HepG2 (cell line): ENCODE measurements around the gene TMED6. TPM values are rescaled to one million over a fixed set of nuclear protein-coding genes. Genes with fewer than 3 reads are reported as not detected.

Source experiments
- HMG20B ChIP-seq: conservative IDR thresholded peaks from 2 replicates; pipeline ENCODE4 v1.6.1; 2016; ENCODE audit warnings: missing genetic modification reagents, missing compliant biosample characterization
- HOXA3 ChIP-seq: sonication (generic); formaldehyde crosslinking; IDR thresholded peaks from 2 replicates; pipeline ENCODE4 v1.5.0; 2020; ENCODE audit warnings: missing genetic modification reagents
- NFRKB ChIP-seq: fragments of 450-650 bp; IDR thresholded peaks from 2 replicates; pipeline ENCODE4 v1.6.1; 2017
- RARA ChIP-seq: IDR thresholded peaks from 2 replicates; pipeline ENCODE4 v1.6.1; 2016; ENCODE audit warnings: missing genetic modification reagents, missing compliant biosample characterization
- RFX1 ChIP-seq: fragments of 450-650 bp; IDR thresholded peaks from 2 replicates; pipeline ENCODE4 v1.6.1; 2017
- SALL1 ChIP-seq: sonication (generic); formaldehyde crosslinking; IDR thresholded peaks from 2 replicates; pipeline ENCODE4 v1.8.0; 2022; ENCODE audit warnings: mild to moderate bottlenecking, missing genetic modification reagents
- SMARCC2 ChIP-seq: fragments of 450-650 bp; IDR thresholded peaks from 2 replicates; pipeline ENCODE4 v1.6.1; 2017; ENCODE audit warnings: antibody characterized with exemption, mild to moderate bottlenecking
- SNAI1 ChIP-seq: sonication (generic); formaldehyde crosslinking; IDR thresholded peaks from 2 replicates; pipeline ENCODE4 v1.5.0; 2020; ENCODE audit warnings: mild to moderate bottlenecking, missing genetic modification reagents, borderline replicate concordance
- TEAD3 ChIP-seq: optimal IDR thresholded peaks from 2 replicates; pipeline ENCODE3; 2016; ENCODE audit warnings: borderline replicate concordance
- ZBTB4 ChIP-seq: sonication (generic); formaldehyde crosslinking; IDR thresholded peaks from 2 replicates; pipeline ENCODE4 v1.4.0; 2020; ENCODE audit warnings: missing genetic modification reagents, mild to moderate bottlenecking, borderline replicate concordance
- ZNF33A ChIP-seq: sonication (generic); formaldehyde crosslinking; IDR thresholded peaks from 2 replicates; pipeline ENCODE4 v1.5.1; 2020; ENCODE audit warnings: missing genetic modification reagents, mild to moderate bottlenecking, moderate library complexity, borderline replicate concordance
- ZNF343 ChIP-seq: sonication (generic); formaldehyde crosslinking; IDR thresholded peaks from 2 replicates; pipeline ENCODE4 v1.4.0; 2020; ENCODE audit warnings: mild to moderate bottlenecking, missing genetic modification reagents
- ZNF468 ChIP-seq: sonication (generic); formaldehyde crosslinking; IDR thresholded peaks from 2 replicates; pipeline ENCODE4 v1.8.0; 2022; ENCODE audit warnings: mild to moderate bottlenecking, moderate library complexity, missing genetic modification reagents
- polyA plus RNA-seq, 8 experiments: library from polyadenylated mRNA; depleted of rRNA in 3 of 8; stranded (reverse) in 7 of 8; unstranded in 1 of 8; fragments of >200 nt; fragmentation: Illumina TruSeq in 4 of 8; extraction: Trizol in 4 of 8; gene quantifications; 2 replicates each; pipeline versions ENCODE4 v1.2.1 to v1.2.3, GENCODE V29; 2011 to 2016; ENCODE audit warnings: low read depth in 4 of 8, missing spikeins in 1 of 8, mixed read lengths in 1 of 8; ENCODE audit not compliant: insufficient read depth in 1 of 8
- total RNA-seq, 5 experiments: library from RNA; depleted of rRNA; stranded (reverse); fragments of >200 nt; fragmentation: Illumina TruSeq; extraction: Trizol; gene quantifications; 2 replicates each; pipeline ENCODE4 v1.2.3, GENCODE V29; 2016; ENCODE audit warnings: low read depth in 1 of 5
- TF ChIP-seq, protein P1 (sequence below): IDR thresholded peaks from 2 replicates; pipeline ENCODE4 v1.6.1; 2016; ENCODE audit warnings: mild to moderate bottlenecking
- TF ChIP-seq, protein P2 (sequence below): sonication (generic); formaldehyde crosslinking; IDR thresholded peaks from 2 replicates; pipeline ENCODE4 v1.4.0; 2020; ENCODE audit warnings: mild to moderate bottlenecking, missing genetic modification reagents
- TF ChIP-seq, protein P3 (sequence below): sonication (generic); formaldehyde crosslinking; IDR thresholded peaks from 2 replicates; pipeline ENCODE4 v1.8.0; 2023; ENCODE audit warnings: mild to moderate bottlenecking, missing genetic modification reagents
- TF ChIP-seq, protein P4 (sequence below), 2 experiments: sonication (generic) in 1 of 2; formaldehyde crosslinking in 1 of 2; IDR thresholded peaks; 2 replicates each; pipeline versions ENCODE4 v1.5.1 to v1.6.1; 2011 to 2020; ENCODE audit warnings: borderline replicate concordance in 1 of 2, low read depth in 1 of 2, low read length in 1 of 2, mild to moderate bottlenecking in 1 of 2, missing genetic modification reagents in 1 of 2, moderate library complexity in 1 of 2

TMED6 gene
- total and polyA plus RNA-seq, 2 of the 13 experiments (the other 11 are each of a cell fraction or from before 2014, with no cell fraction given) = 9.8 to 14.4 TPM

GRCh38 chr16:69376393-69377059 lies 24.9 kb upstream of the TMED6 start (continued):
- TF ChIP-seq SALL1 (CRISPR knock-in tag) (peak; percentile 16; the same call in 1 of the 2 replicates), SNAI1 (CRISPR knock-in tag) (no peak), ZNF343 (CRISPR knock-in tag) (no peak), RARA (CRISPR knock-in tag) (peak; percentile 70), ZBTB4 (CRISPR knock-in tag) (peak; percentile 87; the same call in 1 of the 2 replicates), SMARCC2 (no peak), ZNF33A (no peak; the same call in 1 of the 2 replicates), ZNF468 (CRISPR knock-in tag) (no peak), HOXA3 (CRISPR knock-in tag) (peak; percentile 53; the same call in 1 of the 2 replicates), HMG20B (CRISPR knock-in tag) (no peak), RFX1 (no peak), TEAD3 (CRISPR knock-in tag) (peak; percentile 92), NFRKB (no peak)
- TF ChIP-seq, protein P1, sequence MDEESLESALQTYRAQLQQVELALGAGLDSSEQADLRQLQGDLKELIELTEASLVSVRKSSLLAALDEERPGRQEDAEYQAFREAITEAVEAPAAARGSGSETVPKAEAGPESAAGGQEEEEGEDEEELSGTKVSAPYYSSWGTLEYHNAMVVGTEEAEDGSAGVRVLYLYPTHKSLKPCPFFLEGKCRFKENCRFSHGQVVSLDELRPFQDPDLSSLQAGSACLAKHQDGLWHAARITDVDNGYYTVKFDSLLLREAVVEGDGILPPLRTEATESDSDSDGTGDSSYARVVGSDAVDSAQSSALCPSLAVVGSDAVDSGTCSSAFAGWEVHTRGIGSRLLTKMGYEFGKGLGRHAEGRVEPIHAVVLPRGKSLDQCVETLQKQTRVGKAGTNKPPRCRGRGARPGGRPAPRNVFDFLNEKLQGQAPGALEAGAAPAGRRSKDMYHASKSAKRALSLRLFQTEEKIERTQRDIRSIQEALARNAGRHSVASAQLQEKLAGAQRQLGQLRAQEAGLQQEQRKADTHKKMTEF (CRISPR knock-in tag) = 0 out of 2 replicates have a peak, but pooled peaks have one; percentile 31
- TF ChIP-seq, protein P2, sequence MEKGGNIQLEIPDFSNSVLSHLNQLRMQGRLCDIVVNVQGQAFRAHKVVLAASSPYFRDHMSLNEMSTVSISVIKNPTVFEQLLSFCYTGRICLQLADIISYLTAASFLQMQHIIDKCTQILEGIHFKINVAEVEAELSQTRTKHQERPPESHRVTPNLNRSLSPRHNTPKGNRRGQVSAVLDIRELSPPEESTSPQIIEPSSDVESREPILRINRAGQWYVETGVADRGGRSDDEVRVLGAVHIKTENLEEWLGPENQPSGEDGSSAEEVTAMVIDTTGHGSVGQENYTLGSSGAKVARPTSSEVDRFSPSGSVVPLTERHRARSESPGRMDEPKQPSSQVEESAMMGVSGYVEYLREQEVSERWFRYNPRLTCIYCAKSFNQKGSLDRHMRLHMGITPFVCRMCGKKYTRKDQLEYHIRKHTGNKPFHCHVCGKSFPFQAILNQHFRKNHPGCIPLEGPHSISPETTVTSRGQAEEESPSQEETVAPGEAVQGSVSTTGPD (CRISPR knock-in tag) = peak; percentile 60; the same call in 1 of the 2 replicates
- TF ChIP-seq, protein P3, sequence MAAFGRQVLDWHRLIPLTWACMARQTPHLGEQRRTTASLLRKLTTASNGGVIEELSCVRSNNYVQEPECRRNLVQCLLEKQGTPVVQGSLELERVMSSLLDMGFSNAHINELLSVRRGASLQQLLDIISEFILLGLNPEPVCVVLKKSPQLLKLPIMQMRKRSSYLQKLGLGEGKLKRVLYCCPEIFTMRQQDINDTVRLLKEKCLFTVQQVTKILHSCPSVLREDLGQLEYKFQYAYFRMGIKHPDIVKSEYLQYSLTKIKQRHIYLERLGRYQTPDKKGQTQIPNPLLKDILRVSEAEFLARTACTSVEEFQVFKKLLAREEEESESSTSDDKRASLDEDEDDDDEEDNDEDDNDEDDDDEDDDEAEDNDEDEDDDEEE = no peak
- TF ChIP-seq, protein P4, sequence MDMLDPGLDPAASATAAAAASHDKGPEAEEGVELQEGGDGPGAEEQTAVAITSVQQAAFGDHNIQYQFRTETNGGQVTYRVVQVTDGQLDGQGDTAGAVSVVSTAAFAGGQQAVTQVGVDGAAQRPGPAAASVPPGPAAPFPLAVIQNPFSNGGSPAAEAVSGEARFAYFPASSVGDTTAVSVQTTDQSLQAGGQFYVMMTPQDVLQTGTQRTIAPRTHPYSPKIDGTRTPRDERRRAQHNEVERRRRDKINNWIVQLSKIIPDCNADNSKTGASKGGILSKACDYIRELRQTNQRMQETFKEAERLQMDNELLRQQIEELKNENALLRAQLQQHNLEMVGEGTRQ (IDR thresholded peaks at IDR 0.05; ENCODE audit: low read depth, low read length) = no peak
- TF ChIP-seq, protein P4 (CRISPR knock-in tag; IDR thresholded peaks at IDR 0.05; ENCODE audit: borderline replicate concordance) = no peak
